Mesothelial cell of epicardium (in vitro differentiated cells): ENCODE data around the gene TNFAIP8. TPM values are rescaled to one million over a fixed set of nuclear protein-coding genes. Genes with fewer than 3 reads are reported as not detected.

Source experiments
- DNase-seq, 2 experiments: peaks; one replicate each; pipeline ENCODE4 v3.0.0; 2021; ENCODE audit warnings: low spot score in 2 of 2; ENCODE audit not compliant: unreplicated experiment in 2 of 2
- H3K27ac Mint-ChIP-seq: 2 replicates; pipeline ENCODE4 v1.8.0; 2021; ENCODE audit warnings: mixed read lengths
- H3K27me3 Mint-ChIP-seq: 2 replicates; pipeline ENCODE4 v1.8.0; 2021; ENCODE audit warnings: low read depth, mixed read lengths
- H3K36me3 Mint-ChIP-seq: 2 replicates; pipeline ENCODE4 v1.8.0; 2021; ENCODE audit warnings: mixed read lengths
- H3K4me1 Mint-ChIP-seq: 2 replicates; pipeline ENCODE4 v1.8.0; 2021; ENCODE audit warnings: mixed read lengths
- H3K4me3 Mint-ChIP-seq: 2 replicates; pipeline ENCODE4 v1.8.0; 2021; ENCODE audit warnings: mild to moderate bottlenecking, moderate library complexity, mixed read lengths
- H3K9me3 Mint-ChIP-seq: 2 replicates; pipeline ENCODE4 v1.8.0; 2021; ENCODE audit warnings: mixed read lengths
- total RNA-seq: library from RNA; stranded (reverse); gene quantifications from 3 replicates; pipeline ENCODE4 v1.2.1, GENCODE V29; 2021
- TF ChIP-seq, protein P1 (sequence below): fragments of 200-600 bp; sonication (generic); IDR thresholded peaks from one replicate; pipeline ENCODE4 v1.5.0; 2021; ENCODE audit warnings: antibody characterized with exemption; ENCODE audit not compliant: unreplicated experiment

The TNFAIP8 gene
- total RNA-seq, 1 donor from 2014 or later = 26.5 TPM

- no peak for DNase-seq
- Mint-ChIP-seq H3K9me3 (no peaks in the 10 kb centered on the region), H3K4me3 (no peak overlapping the region), H3K4me1 (peaks cover 12% of the 10 kb centered on the region), H3K27ac (no peak overlapping the region), H3K27me3 (peaks cover 7% of the 10 kb centered on the region), H3K36me3 (no peaks in the 10 kb centered on the region)
- TF ChIP-seq, protein P1, sequence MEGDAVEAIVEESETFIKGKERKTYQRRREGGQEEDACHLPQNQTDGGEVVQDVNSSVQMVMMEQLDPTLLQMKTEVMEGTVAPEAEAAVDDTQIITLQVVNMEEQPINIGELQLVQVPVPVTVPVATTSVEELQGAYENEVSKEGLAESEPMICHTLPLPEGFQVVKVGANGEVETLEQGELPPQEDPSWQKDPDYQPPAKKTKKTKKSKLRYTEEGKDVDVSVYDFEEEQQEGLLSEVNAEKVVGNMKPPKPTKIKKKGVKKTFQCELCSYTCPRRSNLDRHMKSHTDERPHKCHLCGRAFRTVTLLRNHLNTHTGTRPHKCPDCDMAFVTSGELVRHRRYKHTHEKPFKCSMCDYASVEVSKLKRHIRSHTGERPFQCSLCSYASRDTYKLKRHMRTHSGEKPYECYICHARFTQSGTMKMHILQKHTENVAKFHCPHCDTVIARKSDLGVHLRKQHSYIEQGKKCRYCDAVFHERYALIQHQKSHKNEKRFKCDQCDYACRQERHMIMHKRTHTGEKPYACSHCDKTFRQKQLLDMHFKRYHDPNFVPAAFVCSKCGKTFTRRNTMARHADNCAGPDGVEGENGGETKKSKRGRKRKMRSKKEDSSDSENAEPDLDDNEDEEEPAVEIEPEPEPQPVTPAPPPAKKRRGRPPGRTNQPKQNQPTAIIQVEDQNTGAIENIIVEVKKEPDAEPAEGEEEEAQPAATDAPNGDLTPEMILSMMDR = no peak
Measured at GRCh38 chr5:119402555-119402954, 46.7 kb downstream of the TNFAIP8 start.

GRCh38 chr5:119404033-119404432, 48.2 kb downstream of the TNFAIP8 start:
- TF ChIP-seq, protein P1 = no peak
- Mint-ChIP-seq H3K36me3 (no peaks in the 10 kb centered on the region), H3K9me3 (no peaks in the 10 kb centered on the region), H3K27me3 (peaks cover 7% of the 10 kb centered on the region), H3K4me3 (no peak overlapping the region), H3K27ac (no peak overlapping the region), H3K4me1 (peaks cover 11% of the 10 kb centered on the region)
- DNase-seq = no peak

- no peaks in the 10 kb centered on the region for H3K9me3 Mint-ChIP-seq
- DNase-seq = no peak
- no peaks in the 10 kb centered on the region for H3K36me3 Mint-ChIP-seq
- peaks cover 10% of the 10 kb centered on the region for H3K4me1 Mint-ChIP-seq
- TF ChIP-seq, protein P1 = no peak
- H3K27ac Mint-ChIP-seq = no peak overlapping the region
- H3K27me3 Mint-ChIP-seq = peaks cover 7% of the 10 kb centered on the region
- H3K4me3 Mint-ChIP-seq = no peak overlapping the region
Measured at GRCh38 chr5:119405419-119405818, 49.6 kb downstream of the TNFAIP8 start.

DNA sequence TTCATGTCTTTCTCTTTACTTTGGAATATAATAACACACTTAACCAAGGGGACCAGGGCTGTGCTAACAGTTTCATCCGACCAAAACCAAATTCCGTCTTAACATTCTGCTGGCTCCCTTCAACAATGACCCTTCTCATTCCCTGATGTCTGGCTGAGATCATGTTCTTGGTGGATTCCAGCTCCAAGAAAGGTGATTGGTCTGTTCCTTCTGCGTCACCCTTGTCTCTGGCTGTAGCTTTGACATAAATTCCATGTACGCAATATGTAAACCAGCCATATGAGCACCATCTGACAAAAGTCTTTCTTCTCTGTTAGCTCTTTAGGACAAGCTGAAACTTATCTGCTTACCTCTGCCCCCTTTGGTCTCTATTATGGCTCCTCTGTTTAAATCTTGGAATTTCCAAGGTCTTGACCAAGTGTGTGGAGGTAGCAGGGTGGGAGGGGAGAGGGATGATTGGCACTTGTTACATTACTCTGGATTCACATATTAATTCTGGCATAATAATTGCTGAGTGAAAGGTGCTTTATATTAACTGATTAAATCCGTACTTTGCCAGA, 50.8 kb downstream of the TNFAIP8 start:
- Mint-ChIP-seq H3K36me3 (no peaks in the 10 kb centered on the region), H3K9me3 (no peaks in the 10 kb centered on the region), H3K4me3 (no peak overlapping the region), H3K27me3 (peaks cover 7% of the 10 kb centered on the region), H3K4me1 (peaks cover 20% of the 10 kb centered on the region), H3K27ac (no peak overlapping the region)
- TF ChIP-seq, protein P1 = no peak
- DNase-seq = no peak

DNA sequence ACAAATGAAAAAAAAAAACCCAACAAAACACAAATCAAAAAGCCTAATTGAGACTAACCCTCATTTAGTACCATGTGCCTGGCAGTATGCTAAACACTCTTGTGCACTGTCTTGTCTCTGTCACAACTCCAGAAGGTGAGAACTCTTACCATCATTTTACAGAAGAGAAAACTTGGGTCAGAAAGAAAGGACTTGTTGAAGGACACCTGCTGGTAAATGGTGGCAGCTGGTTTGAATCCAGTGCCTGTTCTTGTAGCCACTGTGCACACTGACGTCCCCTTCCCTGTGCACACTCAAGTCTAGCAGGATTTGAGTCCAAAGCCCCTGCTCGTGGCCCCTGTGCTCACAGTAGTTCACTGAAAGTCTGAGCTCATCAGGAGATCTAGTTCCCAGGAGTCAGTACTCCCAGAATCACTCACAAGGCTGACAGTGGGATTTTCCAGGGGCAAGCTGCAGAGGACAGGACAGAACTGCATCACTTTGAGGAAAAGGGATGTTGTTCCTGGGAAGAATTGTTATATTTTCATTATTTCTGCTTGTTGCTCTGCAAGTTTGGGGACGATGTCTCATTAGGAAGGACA, 53.5 kb downstream of the TNFAIP8 start:
- DNase-seq = no peak
- no peak overlapping the region for H3K4me3 Mint-ChIP-seq
- no peak overlapping the region for H3K27ac Mint-ChIP-seq
- peaks cover 3% of the 10 kb centered on the region for H3K9me3 Mint-ChIP-seq
- H3K36me3 Mint-ChIP-seq = no peaks in the 10 kb centered on the region
- peaks cover 18% of the 10 kb centered on the region for H3K4me1 Mint-ChIP-seq
- H3K27me3 Mint-ChIP-seq = peaks cover 7% of the 10 kb centered on the region
- TF ChIP-seq, protein P1 = no peak
